GM19238 (cell line): ENCODE data around the gene ITGBL1.

ENCODE experiments used
- DNase-seq: peaks from one replicate; pipeline ENCODE4 v3.0.0; 2011; ENCODE audit warnings: low spot score; ENCODE audit not compliant: insufficient read length

The ITGBL1 gene

GRCh38 chr13:101565317-101565716 is 112.8 kb downstream of the ITGBL1 start:
- DNase-seq = no peak

DNA sequence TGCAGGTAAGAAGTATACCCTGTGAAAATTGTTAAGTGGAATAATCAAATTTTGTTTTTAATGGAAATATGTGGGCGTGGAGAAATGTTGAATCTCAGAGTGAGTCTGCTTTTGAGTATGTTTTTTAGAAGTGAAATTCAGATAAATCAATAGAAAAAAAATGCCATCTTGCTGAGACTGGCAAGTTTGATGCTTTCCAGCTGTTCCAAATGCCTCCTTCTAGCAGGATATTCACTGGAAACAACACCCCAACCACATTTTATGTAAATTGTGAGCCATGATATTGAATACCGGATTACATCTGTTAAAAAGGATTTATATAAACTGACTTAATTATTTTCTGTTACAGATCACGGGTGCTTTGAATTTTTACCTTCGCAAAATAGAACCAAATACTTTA is 115.4 kb downstream of the ITGBL1 start:
- no peak for DNase-seq

- no peak for DNase-seq
Measured at GRCh38 chr13:101569807-101570206, 117.3 kb downstream of the ITGBL1 start.

DNA sequence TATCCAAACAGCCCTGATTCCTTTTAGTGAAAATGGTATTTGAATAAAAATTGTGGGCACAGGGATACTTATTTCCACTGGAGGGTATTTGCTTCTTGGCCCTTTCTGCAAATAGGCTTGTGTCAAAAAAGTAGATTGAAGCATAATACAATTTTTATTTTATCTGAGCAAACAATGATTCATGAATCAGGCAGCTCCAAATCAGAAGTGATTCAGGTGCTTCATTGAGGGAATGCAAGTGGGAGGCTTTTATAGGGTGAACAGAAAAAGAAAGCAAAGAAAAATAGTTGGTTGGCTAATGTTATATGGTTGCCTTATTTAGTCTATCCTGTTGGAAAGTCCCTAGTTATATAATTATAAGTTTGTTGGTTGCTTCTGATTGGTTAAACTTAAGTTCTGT is 117.9 kb downstream of the ITGBL1 start:
- DNase-seq = no peak

- DNase-seq = no peak
Measured at GRCh38 chr13:101572456-101572855, 120.0 kb downstream of the ITGBL1 start.

DNA sequence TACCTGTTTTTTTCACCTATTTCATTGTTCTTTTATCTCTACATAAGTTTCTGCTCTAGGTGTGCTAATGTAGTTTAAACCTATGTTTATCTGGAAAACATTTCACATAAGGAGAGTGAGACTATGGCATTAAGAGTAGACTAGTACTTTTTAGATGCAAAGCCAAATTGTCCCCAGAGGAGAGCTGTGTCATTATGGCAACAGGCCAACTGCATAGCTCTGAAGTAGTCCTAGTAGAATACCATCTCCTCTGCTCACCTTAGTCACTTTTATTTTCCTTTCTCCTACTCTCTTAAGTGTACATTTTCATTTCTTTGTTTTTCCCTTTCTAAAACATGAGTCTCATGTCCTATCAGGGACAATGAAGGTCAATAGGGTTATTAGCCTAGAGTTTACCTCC is 123.1 kb downstream of the ITGBL1 start:
- no peak for DNase-seq

- DNase-seq = no peak
Measured at GRCh38 chr13:101576455-101576854, 124.0 kb downstream of the ITGBL1 start.

- DNase-seq = no peak
Measured at GRCh38 chr13:101576977-101577376, 124.5 kb downstream of the ITGBL1 start.

DNA sequence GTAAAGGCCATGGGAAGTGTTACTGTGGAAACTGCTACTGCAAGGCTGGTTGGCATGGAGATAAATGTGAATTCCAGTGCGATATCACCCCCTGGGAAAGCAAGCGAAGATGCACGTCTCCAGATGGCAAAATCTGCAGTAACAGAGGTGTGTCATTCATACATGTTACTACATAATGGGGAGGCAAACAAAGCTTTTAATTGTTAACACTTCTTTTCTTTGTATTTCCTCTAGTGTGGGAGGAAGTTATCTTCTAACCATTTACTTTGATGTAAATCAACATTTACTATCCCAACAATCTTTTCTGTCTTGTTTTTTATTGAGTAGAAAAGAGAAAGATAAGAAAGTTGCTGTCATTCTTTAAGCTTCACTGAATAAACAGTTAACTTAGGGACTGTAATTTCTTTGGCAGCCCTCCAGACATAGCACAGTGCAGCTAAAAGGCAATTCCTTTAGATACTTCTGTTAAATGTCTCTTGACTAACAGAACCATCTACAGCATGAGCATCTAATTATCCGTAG is 126.9 kb downstream of the ITGBL1 start:
- DNase-seq = no peak

GRCh38 chr13:101584331-101584730 is 131.9 kb downstream of the ITGBL1 start:
- no peak for DNase-seq

- DNase-seq = no peak
Measured at GRCh38 chr13:101590479-101590878, 138.0 kb downstream of the ITGBL1 start.

DNA sequence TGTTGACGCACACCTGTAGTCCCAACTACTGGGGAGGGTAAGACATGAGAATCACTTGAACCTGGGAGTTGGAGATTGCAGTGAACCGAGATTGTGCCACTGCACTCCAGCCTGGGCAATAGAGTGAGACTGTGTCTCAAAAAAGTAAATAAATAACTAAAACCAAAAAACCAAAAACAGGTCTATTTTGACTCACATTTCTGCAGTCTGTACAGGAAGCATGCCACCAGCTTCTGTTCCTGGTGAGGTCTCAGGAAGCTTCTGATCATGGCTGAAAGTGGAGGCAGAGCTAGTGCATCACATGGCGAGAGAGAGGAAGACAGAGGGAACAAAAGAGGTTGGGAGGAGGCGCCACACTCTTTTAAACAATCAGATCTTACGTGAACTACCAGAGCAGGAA is 142.5 kb downstream of the ITGBL1 start:
- no peak for DNase-seq

DNA sequence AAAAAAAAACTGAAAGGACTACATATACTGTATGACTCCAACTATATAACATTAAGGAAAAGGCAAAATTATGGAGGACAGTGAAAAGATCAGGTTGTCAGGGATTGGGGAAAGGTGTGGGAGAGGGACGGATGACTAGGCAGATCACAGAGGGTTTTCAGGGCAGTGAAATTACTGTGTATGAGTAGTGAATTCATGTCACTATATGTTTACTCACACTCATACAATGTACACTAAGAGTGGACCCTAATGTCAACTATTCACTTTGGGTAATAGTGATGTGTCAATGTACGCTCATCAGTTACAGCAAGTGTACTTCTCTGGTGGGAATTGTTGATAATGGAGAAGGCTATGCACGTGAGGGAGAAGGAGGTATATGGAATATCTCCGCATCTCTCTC is 144.3 kb downstream of the ITGBL1 start:
- DNase-seq = no peak

DNA sequence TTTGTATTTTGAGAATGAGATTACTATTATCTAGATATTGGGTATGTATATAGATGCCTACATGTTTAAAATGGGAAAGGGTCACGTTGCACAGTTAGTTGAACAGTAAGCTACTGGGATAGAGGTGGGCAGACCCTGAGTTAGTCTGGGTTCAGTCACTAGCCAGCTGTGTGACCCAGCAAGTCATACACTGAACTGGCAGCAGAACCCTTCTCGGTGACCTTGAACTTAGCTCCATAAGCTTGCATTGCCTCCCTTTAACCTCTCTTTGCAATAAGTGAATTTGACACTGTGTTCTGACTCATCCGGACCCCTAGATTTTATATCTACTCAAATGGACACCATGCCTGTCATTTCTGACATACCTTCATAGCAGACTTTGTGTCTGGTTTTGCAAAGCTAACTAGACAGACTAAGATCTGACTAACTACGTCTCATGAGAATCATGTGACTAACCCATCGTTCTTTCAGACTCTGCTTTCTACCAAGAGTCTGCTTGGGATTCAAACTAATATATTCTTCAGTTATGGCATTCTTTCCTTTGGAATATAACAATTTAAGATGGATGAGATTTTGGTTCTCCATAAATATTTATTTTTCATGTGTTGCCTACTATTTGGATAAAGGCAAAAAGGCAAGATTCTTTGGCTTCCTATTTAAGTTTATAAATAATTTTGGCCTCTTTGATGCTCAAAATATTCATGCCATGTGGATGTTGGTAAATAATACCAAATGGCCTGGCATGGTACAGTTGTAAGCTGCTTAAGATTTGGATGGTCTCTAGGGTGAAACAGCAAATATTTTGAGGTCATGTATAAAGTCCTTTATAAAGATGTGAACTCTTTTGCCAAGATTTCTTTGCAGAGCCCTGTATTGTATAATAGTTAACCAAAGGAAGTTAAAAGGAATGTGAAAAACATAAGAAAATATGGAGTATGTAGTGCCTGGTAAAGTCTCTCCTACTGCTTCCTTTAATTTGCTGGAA is 159.3 kb downstream of the ITGBL1 start:
- DNase-seq = no peak

DNA sequence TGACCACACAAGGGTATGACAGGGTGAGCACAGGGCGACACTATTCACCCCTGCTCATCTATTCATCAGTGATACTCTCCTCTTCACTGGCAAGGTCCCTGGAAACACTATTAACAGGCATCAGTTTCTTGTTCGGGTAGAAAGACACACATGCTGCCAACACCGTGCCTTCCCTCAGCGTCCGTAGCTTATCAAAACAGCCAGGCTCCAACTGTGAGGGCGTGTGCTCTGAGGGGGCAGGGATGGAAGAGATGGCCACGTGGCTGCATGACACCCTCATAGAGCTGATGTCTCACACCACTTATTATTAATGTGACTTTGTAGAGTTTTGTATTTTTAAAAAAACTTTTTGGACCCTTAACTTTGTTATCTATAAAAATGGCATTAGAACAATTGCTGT is 160.3 kb downstream of the ITGBL1 start:
- DNase-seq = no peak

GRCh38 chr13:101614491-101614890 is 162.0 kb downstream of the ITGBL1 start:
- DNase-seq = no peak

DNA sequence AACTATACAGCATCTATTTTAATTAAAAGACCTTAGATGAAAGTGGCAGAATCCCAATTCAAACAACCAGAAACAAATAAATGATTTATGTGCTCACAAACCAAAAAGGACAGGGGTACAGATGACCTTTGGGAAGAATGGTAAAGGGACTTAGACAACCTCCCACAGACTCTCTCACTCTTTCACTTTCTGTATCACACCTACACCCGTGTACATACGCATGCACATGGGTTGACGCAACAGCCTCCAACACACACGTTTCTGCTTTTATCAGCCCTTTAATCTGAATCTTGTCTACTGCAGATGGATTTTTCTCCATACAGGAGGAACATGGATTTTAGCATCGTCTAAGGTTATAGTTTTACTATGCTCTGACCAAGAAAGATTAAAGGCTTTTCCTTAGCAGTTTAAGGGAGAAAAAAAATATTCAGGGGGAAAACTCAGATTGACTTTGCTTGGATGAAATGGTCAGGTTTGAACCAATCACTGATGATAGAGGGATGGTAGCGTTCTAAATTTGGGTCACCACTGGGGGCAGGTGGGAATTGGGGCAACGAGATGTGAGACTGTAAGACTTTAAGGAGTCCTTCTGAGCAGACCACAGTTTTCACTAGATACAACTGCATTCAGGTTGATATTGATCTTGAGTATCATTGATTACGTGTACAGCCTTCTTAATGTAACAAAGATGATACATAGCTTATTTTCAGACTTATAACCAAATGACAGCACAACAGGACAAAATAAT is 166.1 kb downstream of the ITGBL1 start:
- no peak for DNase-seq

DNA sequence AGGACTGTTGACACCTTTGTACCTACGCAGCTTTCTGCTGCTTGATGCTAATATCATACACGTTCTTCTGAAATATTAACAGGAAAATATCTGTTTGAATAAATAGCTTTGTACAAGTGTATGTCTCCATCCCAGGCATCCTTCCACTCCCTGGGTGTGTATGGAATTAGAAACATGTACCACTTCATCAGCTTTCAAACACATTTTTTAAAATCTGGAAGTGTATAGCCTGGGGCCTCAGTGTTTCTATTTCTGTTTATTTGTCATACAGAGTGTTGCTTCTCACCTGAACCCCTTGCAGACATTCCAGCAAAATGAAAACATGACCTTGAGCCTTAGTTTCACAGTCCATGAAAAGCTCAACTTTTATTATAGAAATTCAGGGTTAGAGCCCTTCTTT is 168.6 kb downstream of the ITGBL1 start:
- no peak for DNase-seq

DNA sequence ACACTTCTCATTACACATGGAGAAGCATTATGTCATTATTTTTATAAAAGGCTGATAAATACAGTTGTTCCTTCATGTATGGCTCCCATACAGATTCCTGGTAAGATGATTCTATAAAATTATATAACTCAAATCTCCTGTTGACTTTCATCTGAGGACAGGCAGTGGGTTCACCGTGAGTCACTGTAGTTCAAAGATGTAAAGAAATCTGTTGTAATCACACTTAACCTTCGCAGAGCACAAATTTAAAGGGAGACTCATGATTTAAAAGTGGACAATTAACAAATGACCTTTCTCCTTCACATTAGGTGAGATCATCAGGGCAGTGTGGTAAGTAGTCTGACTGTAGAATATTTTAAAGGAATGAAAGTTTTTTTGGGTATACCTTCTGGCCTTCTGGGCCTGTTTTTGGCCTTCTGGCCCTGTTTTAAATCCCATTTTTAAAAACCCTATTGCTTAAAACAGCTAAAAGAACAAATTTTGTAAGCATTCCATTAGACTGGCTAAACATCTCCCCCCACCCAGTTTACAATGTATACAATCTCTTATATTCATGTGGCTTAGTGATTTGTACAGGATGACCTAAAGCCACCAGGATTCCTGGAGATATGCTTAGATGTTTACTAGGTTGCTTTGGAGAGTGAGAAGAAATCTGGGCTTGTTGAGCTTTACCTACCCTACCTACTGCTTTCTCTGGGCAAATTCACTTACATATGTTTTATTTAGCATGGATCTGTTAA is 171.2 kb downstream of the ITGBL1 start:
- DNase-seq = no peak

DNA sequence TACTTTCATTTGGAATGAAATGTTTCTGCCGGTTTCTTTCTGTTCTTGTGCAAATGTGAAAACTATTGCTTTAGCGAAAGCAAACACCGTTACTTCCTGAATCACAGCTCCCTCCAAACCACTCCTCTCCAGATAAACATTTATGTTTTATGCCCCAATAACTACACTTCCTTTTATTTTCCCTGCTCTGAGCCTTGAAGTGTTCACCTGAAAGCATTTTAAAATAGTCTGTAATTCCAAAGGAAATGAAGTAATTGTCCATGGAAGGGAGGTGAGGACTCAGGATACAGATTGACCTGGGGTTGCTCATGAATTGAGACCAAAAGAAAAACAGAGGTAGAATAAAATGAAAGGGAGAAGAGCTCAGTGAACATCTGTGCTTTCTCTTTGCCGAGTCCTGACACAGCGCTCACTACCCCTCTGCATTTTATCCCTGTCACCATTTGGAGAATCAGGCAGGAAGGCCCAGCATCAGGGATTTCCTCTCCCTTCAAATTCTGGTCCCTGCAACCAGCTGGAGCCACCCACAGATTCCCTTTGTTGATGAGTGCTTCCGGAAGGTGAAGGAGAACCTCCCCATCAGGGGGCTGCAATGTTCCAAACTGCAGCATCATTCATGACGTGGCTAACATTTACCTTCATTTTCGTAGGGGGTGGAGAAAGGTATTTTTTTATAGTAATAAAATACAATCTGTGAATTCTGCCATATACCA is 171.9 kb downstream of the ITGBL1 start:
- DNase-seq = no peak

- no peak for DNase-seq
Measured at GRCh38 chr13:101624981-101625380, 172.5 kb downstream of the ITGBL1 start.
